ENCODE measurements around the gene SORD.
"Not testable (repeated sequence)": the region's sequence is repeated elsewhere in the genome, so short reads cannot be mapped to it uniquely, and the experiment has no call there.

SORD gene

DNA sequence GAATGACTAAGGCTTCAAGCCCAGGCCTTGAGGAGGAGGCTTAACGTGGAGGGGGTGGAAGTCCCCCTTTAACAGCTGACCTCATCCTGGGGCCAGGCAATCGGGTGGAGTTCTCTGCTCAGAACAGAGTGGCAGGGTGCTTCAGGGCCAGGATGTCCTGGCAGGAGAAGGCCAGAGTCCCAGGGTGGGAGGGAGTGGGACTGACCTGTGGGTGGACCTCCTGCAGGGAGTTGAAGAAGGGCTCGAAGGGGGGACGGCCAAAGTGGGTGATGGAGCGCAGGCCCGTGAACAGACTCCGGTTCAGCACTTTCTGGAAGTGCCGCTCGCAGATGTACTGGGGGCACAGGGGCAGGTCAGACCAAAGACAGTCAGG lies 71.3 kb downstream of the SORD start:
- H3K4me3 ChIP-seq, result no peak overlapping the region
- H3K27ac ChIP-seq, result no peak overlapping the region
- DNase-seq (ENCODE audit: low read depth, low spot score), result no peak
- no peaks in the 10 kb centered on the region for H3K36me3 ChIP-seq (ENCODE audit: insufficient read depth, low read length)
- H3K9ac ChIP-seq (ENCODE audit: insufficient read length), result no peak overlapping the region
- TF ChIP-seq FOXP2 (optimal IDR thresholded peaks at IDR 0.05; ENCODE audit: control extremely low read depth, extremely low read length, insufficient read depth), result no peak
- no peak for TF ChIP-seq POLR2AphosphoS5 (IDR thresholded peaks at IDR 0.05; ENCODE audit: borderline replicate concordance, low read depth, low read length)
- TF ChIP-seq EZH2 (IDR thresholded peaks at IDR 0.05), result no peak
- H3K9me3 ChIP-seq (ENCODE audit: low read depth, low read length), result no peaks in the 10 kb centered on the region

DNA sequence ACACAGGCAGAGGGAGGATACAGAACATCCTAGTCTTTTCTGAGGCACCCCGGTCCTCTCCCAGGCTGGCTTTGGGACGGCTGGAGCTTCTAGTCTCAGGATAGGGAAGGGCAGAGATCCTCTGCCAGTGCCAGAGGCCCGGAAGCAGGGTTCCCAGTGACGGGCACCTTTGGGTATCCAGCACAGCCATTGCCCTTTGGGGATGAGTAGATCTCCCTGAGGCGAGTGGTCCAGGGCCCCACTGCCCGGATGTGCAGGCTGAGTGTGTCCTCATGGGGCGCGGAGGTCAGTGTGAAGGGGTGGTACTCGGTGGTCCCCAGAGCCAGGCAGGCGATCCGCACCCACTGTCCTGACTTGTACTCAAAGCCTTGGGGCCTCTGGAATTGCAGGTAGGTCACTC lies 72.7 kb downstream of the SORD start:
- no peak overlapping the region for H3K9ac ChIP-seq (ENCODE audit: insufficient read length)
- H3K4me3 ChIP-seq, result no peak overlapping the region
- no peak for TF ChIP-seq EZH2 (IDR thresholded peaks at IDR 0.05)
- no peak for TF ChIP-seq FOXP2 (optimal IDR thresholded peaks at IDR 0.05; ENCODE audit: control extremely low read depth, extremely low read length, insufficient read depth)
- no peak for TF ChIP-seq POLR2AphosphoS5 (IDR thresholded peaks at IDR 0.05; ENCODE audit: borderline replicate concordance, low read depth, low read length)
- H3K27ac ChIP-seq, result no peak overlapping the region
- no peaks in the 10 kb centered on the region for H3K36me3 ChIP-seq (ENCODE audit: insufficient read depth, low read length)
- H3K9me3 ChIP-seq (ENCODE audit: low read depth, low read length), result no peaks in the 10 kb centered on the region
- no peak for DNase-seq (ENCODE audit: low read depth, low spot score)

DNA sequence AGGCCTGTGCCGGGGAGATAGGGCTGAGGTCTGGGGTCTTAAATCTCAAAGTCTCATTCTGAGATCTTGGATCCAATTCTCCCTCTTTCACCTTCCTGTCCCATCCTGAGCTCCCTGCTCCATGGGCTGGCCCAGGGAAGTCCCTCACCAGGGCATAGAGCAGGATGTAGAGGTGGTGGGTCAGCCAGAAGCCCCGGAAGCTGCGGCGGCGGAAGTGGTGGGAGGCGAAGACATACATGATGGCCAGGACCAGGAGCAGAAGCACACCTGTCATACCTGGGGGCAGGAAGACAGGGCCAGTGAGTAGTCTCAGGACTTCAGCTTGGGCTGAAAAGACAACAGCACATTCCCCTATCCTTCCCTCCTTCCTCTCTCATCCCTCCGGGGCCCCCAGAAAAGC lies 74.5 kb downstream of the SORD start:
- Histone ChIP-seq H3K9ac (ENCODE audit: insufficient read length) (no peak overlapping the region), H3K4me3 (no peak overlapping the region), H3K9me3 (ENCODE audit: low read depth, low read length) (no peaks in the 10 kb centered on the region), H3K36me3 (ENCODE audit: insufficient read depth, low read length) (no peaks in the 10 kb centered on the region), H3K27ac (no peak overlapping the region)
- TF ChIP-seq EZH2 (IDR thresholded peaks at IDR 0.05), result no peak
- TF ChIP-seq POLR2AphosphoS5 (IDR thresholded peaks at IDR 0.05; ENCODE audit: borderline replicate concordance, low read depth, low read length), result no peak
- TF ChIP-seq FOXP2 (optimal IDR thresholded peaks at IDR 0.05; ENCODE audit: control extremely low read depth, extremely low read length, insufficient read depth), result no peak
- DNase-seq (ENCODE audit: low read depth, low spot score), result no peak

DNA sequence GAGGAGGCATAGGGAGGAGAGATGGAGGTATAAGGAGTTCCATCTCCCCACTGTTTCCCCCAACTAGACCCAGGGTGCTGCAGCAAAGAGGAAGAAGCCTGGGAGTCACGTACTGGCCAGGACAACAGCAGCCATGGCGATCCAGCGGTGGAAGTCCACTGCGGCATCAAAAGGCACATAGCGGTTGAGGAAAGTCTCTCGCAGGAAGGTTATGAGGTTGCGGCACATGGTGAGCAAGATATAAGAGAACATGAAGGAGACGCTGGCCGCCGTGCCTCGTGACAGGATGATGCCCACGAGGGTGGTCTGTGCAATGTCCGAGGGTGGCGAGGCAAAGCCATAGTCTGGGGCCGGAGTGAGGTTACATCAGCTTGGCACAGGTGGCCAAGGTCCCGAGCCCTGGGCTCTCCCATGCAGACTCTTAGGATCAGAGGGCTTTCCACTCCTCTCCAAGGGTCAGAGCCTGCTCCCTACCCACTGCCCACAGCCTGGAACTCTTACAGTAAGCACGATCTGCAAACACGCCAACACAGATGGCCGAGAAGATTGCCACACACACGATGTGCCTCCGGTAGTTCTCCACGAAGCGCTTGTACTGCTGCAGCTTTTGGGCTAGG lies 76.7 kb downstream of the SORD start:
- TF ChIP-seq POLR2AphosphoS5 (IDR thresholded peaks at IDR 0.05; ENCODE audit: borderline replicate concordance, low read depth, low read length) (no peak), EZH2 (IDR thresholded peaks at IDR 0.05) (no peak), FOXP2 (optimal IDR thresholded peaks at IDR 0.05; ENCODE audit: control extremely low read depth, extremely low read length, insufficient read depth) (no peak)
- H3K27ac ChIP-seq, result no peak overlapping the region
- no peak overlapping the region for H3K4me3 ChIP-seq
- H3K9ac ChIP-seq (ENCODE audit: insufficient read length), result no peak overlapping the region
- no peaks in the 10 kb centered on the region for H3K36me3 ChIP-seq (ENCODE audit: insufficient read depth, low read length)
- no peak for DNase-seq (ENCODE audit: low read depth, low spot score)
- H3K9me3 ChIP-seq (ENCODE audit: low read depth, low read length), result no peaks in the 10 kb centered on the region

DNA sequence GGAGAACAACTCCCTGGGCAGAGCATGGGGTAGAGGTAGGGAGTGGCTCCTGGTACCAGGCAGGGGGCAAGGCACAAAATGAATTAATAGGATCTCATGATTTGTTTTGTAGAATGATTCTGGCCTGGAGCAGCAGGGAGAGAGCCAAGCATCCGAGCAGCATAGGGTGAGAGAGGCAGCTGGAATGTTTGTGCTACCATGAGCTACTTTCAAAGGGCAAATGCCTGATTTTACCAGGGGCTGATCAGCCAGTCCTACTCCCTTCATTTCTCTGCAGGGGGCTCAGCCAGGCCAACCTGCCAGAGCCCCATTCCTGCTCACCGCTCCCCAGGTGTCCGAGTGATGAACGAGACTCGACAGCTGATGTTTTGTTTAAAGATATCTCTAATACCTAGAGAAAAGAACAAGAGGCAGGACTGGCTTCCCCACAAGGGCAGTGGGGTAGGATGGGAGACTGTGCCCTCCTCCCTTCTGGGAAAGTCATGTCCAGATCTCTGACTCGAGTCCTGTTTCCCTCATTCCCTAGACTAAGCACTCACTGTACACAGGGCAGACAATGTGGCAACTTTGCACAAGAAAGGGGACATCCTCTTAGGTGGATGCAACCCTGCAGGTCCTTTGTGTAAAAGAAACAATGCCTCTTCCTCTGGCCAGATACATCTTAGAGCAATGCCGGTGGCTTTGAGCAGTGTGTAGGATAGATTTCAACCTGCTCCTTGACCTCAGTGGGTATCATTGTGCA lies 78.1 kb downstream of the SORD start:
- Histone ChIP-seq H3K27ac (no peak overlapping the region), H3K9ac (ENCODE audit: insufficient read length) (no peak overlapping the region), H3K9me3 (ENCODE audit: low read depth, low read length) (no peaks in the 10 kb centered on the region), H3K36me3 (ENCODE audit: insufficient read depth, low read length) (no peaks in the 10 kb centered on the region), H3K4me3 (no peak overlapping the region)
- no peak for DNase-seq (ENCODE audit: low read depth, low spot score)
- no peak for TF ChIP-seq FOXP2 (optimal IDR thresholded peaks at IDR 0.05; ENCODE audit: control extremely low read depth, extremely low read length, insufficient read depth)
- no peak for TF ChIP-seq EZH2 (IDR thresholded peaks at IDR 0.05)
- TF ChIP-seq POLR2AphosphoS5 (IDR thresholded peaks at IDR 0.05; ENCODE audit: borderline replicate concordance, low read depth, low read length), result no peak

DNA sequence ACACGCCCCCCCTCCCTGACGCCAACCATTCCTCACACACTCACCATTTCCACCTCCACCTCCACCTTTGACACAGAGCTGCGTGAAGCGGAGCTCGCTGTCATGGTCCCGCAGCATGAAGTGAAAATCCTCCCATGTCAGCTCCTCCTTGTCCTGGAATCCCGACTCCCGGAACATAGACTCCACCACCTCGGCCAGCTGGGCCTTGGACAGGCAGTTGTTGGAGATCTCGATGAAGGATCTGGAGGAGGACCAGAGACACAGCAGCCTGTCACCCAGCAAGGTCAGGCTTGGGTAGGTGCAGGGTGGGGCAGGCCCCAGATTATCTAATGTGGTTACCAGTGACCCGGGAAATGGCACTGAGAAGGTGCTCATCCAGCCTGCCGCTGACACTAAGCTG lies 78.8 kb downstream of the SORD start:
- H3K9ac ChIP-seq (ENCODE audit: insufficient read length), result no peak overlapping the region
- H3K9me3 ChIP-seq (ENCODE audit: low read depth, low read length), result no peaks in the 10 kb centered on the region
- no peak for DNase-seq (ENCODE audit: low read depth, low spot score)
- no peak overlapping the region for H3K4me3 ChIP-seq
- no peak overlapping the region for H3K27ac ChIP-seq
- TF ChIP-seq POLR2AphosphoS5 (IDR thresholded peaks at IDR 0.05; ENCODE audit: borderline replicate concordance, low read depth, low read length) (no peak), FOXP2 (optimal IDR thresholded peaks at IDR 0.05; ENCODE audit: control extremely low read depth, extremely low read length, insufficient read depth) (no peak), EZH2 (IDR thresholded peaks at IDR 0.05) (no peak)
- H3K36me3 ChIP-seq (ENCODE audit: insufficient read depth, low read length), result no peaks in the 10 kb centered on the region

DNA sequence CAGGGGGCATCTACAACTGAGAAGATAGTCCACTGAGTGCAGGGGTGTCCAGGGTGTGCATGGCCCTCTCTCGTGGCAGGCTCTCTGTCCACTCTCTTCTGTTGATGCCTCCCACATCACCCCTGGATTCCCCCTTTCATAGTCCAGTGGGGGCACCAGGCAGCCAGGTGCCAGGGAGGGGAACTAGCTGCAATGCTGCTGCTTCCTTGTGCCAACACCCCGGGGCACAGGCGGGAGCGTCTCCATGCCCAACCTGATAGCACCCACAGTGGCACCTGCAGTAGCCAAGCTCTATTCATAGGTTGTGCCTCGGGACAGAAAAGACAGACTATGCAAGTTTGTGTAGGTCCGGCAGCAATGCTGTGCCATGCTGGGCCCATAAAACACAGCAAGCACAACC lies 79.2 kb downstream of the SORD start:
- TF ChIP-seq EZH2 (IDR thresholded peaks at IDR 0.05) (no peak), POLR2AphosphoS5 (IDR thresholded peaks at IDR 0.05; ENCODE audit: borderline replicate concordance, low read depth, low read length) (no peak), FOXP2 (optimal IDR thresholded peaks at IDR 0.05; ENCODE audit: control extremely low read depth, extremely low read length, insufficient read depth) (no peak)
- DNase-seq (ENCODE audit: low read depth, low spot score), result no peak
- Histone ChIP-seq H3K36me3 (ENCODE audit: insufficient read depth, low read length) (no peaks in the 10 kb centered on the region), H3K9me3 (ENCODE audit: low read depth, low read length) (no peaks in the 10 kb centered on the region), H3K9ac (ENCODE audit: insufficient read length) (no peak overlapping the region), H3K27ac (no peak overlapping the region), H3K4me3 (no peak overlapping the region)

DNA sequence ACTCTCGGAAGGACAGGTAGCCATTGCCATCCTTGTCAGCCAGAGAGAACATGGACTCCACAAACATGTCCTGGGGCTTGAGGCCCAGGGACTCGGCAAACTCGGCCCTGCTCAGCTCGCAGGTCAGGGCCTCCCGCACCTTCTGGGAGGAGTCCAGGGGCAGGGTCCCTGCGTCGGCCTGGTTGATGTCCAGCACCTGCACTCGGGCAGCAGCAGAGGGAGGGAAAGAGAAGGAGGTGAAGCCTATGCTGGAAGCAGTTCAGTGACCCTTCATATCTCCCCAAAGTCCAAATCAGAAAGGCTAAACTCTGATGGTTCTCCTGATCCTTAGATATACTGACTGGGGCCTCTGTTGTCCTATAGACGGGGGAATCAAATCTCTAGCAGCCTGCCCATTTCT lies 81.2 kb downstream of the SORD start:
- H3K36me3 ChIP-seq (ENCODE audit: insufficient read depth, low read length); H3K4me3 ChIP-seq; DNase-seq (ENCODE audit: low read depth, low spot score); H3K9me3 ChIP-seq (ENCODE audit: low read depth, low read length); H3K27ac ChIP-seq; H3K9ac ChIP-seq (ENCODE audit: insufficient read length): not testable (repeated sequence)

DNA sequence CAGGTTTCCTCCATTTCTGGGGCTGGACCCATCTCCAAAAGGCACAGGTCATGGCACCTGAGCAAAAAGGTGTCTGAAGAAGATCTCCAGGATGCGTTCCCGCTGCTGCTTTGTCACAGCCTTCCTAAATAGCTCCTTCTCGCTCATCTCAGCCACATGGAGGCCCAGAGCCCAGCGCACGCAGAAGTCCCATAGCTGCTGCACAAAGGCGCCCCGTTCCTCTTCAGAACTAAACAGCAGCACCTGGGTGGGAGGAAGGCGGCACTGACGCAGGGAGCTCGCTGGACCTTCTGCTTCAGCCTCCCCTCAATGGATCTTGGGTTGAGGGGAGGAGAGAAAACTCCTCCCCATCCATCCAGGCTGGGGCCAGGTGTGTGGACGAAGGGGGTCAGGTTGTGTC lies 82.6 kb downstream of the SORD start:
- no peak overlapping the region for H3K27ac ChIP-seq
- TF ChIP-seq POLR2AphosphoS5 (IDR thresholded peaks at IDR 0.05; ENCODE audit: borderline replicate concordance, low read depth, low read length) (no peak), FOXP2 (optimal IDR thresholded peaks at IDR 0.05; ENCODE audit: control extremely low read depth, extremely low read length, insufficient read depth) (no peak), EZH2 (IDR thresholded peaks at IDR 0.05) (no peak)
- no peak overlapping the region for H3K9ac ChIP-seq (ENCODE audit: insufficient read length)
- H3K36me3 ChIP-seq (ENCODE audit: insufficient read depth, low read length), result no peaks in the 10 kb centered on the region
- no peak for DNase-seq (ENCODE audit: low read depth, low spot score)
- H3K4me3 ChIP-seq, result no peak overlapping the region
- H3K9me3 ChIP-seq (ENCODE audit: low read depth, low read length), result no peaks in the 10 kb centered on the region

Measured in SK-N-MC (cell line).